HG03565 (cell line): ENCODE data around the gene UBE2R2.
"Not testable (repeated sequence)": the region's sequence is repeated elsewhere in the genome, so short reads cannot be mapped to it uniquely, and the experiment has no call there.

ENCODE experiments used
- ATAC-seq: cut with Tn5 transposase; IDR thresholded peaks from one replicate; pipeline ENCODE4 v1.9.1; 2021; ENCODE audit warnings: mild to moderate bottlenecking, moderate library complexity; ENCODE audit not compliant: unreplicated experiment

The UBE2R2 gene

GRCh38 chr9:33798545-33798944, 18.4 kb upstream of the UBE2R2 start:
- no peak for ATAC-seq

GRCh38 chr9:33799928-33800704, 16.8 kb upstream of the UBE2R2 start:
- no peak for ATAC-seq

- ATAC-seq: no peak
These were observed 16.1 kb upstream of the UBE2R2 start for GRCh38 chr9:33800886-33801285.

- ATAC-seq: not testable (repeated sequence)
These were observed 14.9 kb upstream of the UBE2R2 start for GRCh38 chr9:33801943-33802500.

- not testable (repeated sequence) for ATAC-seq
These were observed 12.8 kb upstream of the UBE2R2 start for GRCh38 chr9:33804196-33804595.

DNA sequence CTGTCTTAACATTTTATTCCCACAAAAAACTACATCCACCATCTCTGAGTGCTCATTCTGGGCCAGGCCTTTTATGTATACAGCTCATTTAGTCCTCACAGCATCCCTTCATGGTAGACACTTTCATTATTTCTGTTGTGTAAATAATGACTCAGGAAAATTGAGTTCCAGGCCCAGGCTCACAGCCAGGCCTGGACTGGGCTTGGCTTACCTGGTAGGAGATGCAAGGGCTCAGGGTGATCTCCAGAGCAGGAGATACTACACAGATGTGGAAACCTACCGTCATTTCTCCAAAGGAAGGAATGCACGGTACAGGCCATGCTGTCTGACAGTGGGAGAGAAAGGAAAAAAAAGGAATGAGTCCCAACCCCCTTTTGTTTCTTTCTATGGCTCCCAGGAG, 9.8 kb upstream of the UBE2R2 start:
- not testable (repeated sequence) for ATAC-seq

GRCh38 chr9:33808979-33809322, 8.0 kb upstream of the UBE2R2 start:
- not testable (repeated sequence) for ATAC-seq

DNA sequence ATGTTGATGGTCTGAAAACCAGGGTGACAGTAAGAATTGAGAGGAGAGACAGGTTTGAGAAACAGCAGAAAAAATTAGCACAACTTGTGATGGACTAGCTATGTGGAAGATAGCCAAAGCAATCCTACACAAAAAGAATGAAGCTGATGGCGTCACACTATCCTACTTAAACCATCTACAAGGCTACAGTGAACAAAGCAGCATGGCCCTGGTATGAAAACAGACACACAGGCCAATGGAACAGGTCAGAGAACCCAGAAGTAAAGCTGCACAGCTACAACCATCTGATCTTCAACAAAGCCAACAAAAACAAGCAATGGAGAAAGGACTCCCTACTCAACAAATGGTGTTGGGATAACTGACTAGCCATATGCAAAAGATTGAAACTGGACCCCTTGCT, 7.5 kb upstream of the UBE2R2 start:
- ATAC-seq: no peak

DNA sequence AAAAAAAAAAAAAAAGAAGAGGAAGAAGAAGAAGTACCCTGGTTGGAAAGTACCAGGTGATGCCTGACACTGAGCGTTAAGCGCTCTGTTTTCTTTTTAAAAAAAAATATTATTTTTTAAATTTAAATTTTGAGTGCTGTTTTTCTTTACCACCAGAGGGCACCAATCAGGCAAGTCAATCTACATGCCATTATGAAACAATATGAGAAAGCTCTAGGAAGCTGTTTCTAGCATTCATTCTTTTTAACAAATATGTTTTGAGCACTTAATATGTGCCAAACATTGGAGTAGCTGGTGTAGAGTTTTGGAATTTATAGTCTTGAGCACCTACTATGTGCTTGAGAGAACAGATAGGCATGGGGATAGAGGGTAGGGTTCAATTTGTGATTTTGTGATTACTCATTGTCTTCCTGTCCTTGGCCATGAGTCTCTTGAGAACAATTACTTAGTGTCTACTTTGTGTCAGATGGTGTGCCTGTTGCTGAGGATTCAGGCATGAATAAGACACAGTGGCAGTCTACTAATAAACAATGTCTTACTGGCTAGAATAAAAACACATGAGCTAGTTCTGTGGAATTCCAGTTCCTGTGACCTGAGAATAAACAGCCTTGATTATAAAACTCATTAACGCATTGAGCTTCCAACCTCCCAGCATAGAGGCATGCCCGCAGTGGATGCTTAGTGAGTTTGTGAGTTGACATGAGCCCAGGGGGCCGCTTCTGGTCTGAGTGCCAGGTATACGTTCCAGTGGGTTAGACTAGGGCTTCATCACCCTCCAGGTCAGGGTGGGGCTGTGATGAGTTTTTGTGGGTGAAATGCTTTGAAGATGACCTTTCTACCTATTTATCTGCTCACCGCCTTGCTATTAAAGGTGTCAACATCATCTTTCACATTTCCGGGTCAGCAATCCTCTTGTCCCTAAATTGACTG, 3.0 kb upstream of the UBE2R2 start:
- ATAC-seq: no peak

- no peak for ATAC-seq
These were observed 1.2 kb upstream of the UBE2R2 start for GRCh38 chr9:33815781-33816180.

DNA sequence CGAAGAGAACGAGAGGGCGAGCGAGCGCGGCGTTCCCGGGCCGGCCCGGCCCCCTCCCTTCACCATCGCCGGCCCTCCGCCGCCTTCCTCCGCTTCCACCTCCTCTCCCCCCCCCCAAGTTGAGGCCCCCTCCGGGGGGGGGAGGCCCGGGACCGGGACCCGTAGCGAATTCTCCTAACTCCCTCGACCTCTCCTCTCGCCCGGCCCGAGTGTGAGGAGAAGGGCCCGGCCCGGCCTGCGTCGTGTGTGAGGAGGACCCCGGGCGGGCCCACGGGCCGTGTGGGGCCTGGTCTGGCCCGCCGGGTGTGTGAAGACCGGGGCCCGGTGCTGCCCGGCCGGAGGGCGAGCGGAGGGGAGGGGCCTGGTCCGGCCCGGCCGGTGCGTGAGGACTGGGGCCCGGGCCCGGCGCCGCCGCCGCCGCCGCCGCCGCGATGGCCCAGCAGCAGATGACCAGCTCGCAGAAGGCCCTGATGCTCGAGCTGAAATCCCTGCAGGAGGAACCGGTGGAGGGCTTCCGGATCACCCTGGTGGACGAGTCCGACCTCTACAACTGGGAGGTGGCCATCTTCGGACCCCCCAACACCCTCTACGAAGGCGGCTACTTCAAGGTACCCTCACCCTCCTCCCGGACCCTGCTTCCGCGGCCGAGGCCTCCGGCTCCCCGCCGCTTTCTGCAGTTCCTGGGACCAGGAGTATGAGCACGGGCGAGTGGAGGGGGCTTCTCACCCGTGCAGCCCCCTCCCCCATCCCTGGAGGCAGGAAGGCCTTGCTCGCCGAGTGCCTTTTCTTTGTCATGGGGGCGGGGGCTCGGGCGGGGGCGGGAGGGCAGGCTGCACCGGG, 587 bp downstream of the UBE2R2 start:
- no peak for ATAC-seq

GRCh38 chr9:33818167-33818846, 1.3 kb downstream of the UBE2R2 start:
- no peak for ATAC-seq

GRCh38 chr9:33818847-33819500, 2.0 kb downstream of the UBE2R2 start:
- no peak for ATAC-seq

DNA sequence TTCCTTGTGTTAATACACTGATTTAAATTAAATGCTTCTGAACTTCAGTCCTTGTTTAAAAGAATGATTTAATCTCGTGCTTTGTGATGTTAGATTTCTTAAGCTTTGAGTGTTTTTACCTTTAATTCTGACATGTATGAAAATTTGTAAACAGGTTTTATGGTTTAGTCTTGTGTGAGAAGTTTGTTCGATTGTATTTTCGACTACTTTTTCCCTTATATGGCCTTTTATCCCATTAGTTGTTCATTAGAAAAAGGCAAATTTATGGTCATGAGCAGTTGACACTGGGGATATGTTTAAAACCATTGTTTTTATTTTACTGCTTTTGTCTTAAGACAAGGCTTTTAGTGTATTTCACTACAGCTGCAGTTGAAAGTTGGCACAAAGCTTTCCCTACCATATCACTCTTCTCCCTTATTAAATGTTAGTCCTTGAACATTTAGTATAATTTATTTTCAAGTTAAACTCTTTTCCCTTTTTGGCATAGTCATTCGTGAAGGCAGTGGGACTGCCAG, 3.3 kb downstream of the UBE2R2 start:
- ATAC-seq: no peak

GRCh38 chr9:33823801-33824200, 6.8 kb downstream of the UBE2R2 start:
- ATAC-seq: no peak

DNA sequence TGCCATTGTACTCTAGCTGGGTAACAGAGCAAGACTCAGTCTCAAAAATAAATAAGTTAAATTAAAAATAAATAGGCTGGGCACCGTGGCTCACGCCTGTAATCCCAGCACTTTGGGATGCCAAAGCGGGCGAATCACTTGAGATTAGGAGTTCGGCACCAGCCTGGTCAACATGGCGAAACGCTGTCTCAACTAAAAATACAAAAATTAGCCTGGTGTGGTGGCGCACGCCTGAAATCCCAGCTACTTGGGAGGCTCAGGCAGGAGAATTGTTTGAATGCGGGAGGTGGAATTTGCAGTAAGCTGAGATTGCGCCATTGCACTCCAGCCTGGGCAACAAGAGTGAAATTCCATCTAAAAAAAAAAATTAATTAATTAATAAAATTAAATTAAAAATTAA, 10.3 kb downstream of the UBE2R2 start:
- not testable (repeated sequence) for ATAC-seq

DNA sequence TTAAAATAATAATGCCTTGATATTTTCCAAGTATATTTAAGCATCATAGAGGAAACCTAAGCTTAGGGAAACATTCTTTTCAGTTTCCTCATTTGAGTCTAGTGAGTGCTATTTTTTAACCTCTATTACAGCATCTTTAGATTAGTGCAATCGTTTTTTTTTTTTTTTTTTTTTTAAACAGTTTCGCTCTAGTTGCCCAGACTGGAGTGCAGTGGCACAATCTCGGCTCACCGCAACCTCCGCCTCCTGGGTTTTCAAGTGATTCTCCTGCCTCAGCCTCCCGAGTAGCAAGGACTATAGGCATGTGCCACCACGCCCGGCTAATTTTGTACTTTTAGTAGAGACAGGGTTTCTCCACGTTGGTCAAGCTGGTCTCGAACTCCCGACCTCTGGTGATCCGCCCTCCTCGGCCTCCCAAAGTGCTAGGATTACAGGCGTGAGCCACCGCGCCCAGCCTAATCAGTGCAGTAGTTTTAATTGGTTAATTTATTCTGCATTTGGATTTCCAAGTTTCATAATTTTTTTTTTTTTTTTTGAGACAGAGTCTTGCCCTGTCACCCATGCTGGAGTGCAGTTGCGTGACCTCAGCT, 12.8 kb downstream of the UBE2R2 start:
- not testable (repeated sequence) for ATAC-seq

GRCh38 chr9:33835625-33836260, 18.8 kb downstream of the UBE2R2 start:
- ATAC-seq: no peak

DNA sequence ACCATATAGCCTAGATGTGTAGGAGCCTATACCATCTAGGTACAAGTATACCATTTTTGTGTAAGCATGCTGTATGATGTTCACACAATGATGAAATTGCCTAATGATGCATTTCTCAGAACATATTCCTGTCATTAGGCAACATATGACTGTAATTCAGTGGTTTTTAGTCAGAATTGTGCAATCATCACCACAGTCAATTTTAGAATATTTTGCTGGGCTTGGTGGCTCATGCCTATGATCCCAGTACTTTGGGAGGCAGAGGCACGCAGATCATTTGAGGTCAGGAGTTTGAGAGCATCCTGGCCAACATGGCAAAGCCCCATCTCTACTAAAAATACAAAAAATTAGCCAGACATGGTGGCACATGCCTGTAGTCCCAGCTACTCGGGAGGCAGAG, 19.3 kb downstream of the UBE2R2 start:
- not testable (repeated sequence) for ATAC-seq
